Stimulated activated CD8-positive, alpha-beta memory T cell treated with anti-CD3 and anti-CD28 coated beads, Interleukin-4, amount 100 ng/mL, for 4 hours (primary cell): Measurements from ENCODE around the gene VEGFA.

Experiments used
- DNase-seq, 2 donors: peaks; one replicate each; pipeline ENCODE4 v3.0.0-alpha.2; 2020; ENCODE audit warnings: low read depth in 2 of 2, low spot score in 1 of 2

VEGFA gene

DNA sequence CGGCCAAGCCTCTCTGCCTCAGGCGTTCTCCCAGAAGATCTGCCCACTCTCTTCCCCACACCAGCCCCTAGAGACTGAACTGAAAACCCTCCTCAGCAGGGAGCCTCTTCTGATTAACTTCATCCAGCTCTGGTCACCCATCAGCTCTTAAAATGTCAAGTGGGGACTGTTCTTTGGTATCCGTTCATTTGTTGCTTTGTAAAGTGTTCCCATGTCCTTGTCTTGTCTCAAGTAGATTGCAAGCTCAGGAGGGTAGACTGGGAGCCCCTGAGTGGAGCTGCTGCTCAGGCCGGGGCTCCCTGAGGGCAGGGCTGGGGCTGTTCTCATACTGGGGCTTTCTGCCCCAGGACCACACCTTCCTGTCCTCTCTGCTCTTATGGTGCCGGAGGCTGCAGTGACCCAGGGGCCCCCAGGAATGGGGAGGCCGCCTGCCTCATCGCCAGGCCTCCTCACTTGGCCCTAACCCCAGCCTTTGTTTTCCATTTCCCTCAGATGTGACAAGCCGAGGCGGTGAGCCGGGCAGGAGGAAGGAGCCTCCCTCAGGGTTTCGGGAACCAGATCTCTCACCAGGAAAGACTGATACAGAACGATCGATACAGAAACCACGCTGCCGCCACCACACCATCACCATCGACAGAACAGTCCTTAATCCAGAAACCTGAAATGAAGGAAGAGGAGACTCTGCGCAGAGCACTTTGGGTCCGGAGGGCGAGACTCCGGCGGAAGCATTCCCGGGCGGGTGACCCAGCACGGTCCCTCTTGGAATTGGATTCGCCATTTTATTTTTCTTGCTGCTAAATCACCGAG is 14.2 kb downstream of the VEGFA start:
- DNase-seq, result no peak

DNA sequence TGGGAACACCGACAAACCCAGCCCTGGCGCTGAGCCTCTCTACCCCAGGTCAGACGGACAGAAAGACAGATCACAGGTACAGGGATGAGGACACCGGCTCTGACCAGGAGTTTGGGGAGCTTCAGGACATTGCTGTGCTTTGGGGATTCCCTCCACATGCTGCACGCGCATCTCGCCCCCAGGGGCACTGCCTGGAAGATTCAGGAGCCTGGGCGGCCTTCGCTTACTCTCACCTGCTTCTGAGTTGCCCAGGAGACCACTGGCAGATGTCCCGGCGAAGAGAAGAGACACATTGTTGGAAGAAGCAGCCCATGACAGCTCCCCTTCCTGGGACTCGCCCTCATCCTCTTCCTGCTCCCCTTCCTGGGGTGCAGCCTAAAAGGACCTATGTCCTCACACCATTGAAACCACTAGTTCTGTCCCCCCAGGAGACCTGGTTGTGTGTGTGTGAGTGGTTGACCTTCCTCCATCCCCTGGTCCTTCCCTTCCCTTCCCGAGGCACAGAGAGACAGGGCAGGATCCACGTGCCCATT is 15.3 kb downstream of the VEGFA start:
- no peak for DNase-seq

DNA sequence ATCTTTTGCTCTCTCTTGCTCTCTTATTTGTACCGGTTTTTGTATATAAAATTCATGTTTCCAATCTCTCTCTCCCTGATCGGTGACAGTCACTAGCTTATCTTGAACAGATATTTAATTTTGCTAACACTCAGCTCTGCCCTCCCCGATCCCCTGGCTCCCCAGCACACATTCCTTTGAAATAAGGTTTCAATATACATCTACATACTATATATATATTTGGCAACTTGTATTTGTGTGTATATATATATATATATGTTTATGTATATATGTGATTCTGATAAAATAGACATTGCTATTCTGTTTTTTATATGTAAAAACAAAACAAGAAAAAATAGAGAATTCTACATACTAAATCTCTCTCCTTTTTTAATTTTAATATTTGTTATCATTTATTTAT is 15.9 kb downstream of the VEGFA start:
- DNase-seq, result no peak

DNA sequence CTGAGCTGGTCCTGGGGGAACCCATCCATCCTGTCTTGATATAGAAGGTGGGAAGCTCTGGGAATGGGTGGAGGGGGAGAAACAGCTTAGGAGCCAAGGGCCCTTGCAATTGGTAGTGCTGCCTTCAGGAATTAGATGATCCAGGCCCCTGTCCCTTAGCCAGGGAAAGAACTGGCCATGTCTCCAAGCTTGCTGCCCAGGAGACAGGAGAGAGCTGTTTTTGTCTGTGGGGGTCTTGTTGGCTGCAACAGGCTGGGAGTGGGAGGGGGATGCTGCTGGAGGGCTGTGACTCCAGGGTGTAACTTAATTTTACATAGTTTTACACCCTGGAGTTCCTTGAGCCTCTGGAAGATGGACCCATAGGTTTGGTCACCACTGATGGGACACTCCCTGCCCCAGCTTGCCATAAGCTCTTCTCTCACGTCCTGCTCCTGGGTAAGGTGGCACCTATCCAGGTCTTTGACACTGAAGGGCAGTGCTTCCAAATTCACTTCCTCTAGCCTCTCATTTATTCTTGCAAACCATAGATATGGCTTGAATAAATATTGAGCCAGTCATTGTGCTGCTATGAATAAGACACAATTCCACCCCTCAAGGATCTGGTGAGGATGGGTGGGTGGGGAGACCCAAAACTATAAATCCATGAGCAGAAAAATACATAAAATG is 16.8 kb downstream of the VEGFA start:
- no peak for DNase-seq

DNA sequence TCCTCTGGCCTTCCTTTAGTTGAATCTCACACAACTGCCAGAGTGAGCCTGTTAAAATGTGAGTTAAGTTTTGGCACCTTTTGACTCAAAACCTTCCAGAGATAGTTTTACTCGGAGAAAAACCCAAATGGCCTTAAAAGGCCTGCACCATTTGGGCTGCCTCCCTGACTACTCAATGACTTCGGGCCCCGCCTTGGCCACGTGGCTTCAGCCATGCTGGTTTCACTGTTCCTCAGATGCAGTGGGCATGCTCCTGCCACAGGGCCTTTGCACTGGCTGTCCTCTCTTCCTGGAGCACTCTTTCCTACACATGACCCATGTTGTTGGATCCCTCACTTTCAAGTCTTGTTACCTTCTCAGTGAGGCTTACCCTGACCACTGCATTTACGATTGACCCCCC is 18.3 kb downstream of the VEGFA start:
- DNase-seq, result no peak

DNA sequence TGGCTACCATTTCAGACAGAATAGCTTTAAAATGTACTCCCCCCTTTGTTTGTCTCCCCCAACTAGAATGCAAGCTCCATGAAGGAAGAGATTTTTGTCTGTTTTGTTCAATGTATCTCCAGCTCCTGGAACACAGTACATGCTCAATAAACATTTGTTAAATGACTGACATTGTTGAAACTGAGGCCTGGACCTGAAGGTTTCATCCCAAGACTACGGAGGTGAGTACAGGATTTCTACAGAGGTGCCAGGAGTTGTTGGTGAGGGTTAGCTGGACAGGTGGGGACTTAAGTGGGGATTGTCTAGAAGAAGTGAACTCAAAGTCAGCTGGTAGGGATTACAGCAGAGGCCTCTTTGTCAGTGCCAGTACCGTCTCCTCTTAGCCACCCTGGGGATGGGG is 19.4 kb downstream of the VEGFA start:
- no peak for DNase-seq

DNA sequence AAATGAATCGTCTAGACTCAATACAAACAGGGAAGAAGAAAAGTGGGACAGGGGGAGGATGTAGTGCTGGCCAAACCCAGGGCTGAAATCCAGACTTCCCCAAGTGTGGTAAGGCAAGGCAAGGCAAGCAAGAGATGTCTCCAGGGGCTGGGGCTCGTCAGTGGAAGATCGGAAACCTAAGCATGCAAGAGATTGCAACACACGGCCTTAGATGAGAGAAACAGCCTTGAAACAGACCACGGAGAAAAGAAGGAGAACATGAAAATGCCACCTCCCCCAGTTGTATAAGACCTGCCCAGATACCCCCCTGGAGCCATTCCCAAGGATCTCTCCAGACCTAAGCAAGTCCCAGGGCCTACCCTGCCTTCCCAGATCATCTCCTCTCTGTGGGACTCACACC is 20.0 kb downstream of the VEGFA start:
- DNase-seq, result no peak

DNA sequence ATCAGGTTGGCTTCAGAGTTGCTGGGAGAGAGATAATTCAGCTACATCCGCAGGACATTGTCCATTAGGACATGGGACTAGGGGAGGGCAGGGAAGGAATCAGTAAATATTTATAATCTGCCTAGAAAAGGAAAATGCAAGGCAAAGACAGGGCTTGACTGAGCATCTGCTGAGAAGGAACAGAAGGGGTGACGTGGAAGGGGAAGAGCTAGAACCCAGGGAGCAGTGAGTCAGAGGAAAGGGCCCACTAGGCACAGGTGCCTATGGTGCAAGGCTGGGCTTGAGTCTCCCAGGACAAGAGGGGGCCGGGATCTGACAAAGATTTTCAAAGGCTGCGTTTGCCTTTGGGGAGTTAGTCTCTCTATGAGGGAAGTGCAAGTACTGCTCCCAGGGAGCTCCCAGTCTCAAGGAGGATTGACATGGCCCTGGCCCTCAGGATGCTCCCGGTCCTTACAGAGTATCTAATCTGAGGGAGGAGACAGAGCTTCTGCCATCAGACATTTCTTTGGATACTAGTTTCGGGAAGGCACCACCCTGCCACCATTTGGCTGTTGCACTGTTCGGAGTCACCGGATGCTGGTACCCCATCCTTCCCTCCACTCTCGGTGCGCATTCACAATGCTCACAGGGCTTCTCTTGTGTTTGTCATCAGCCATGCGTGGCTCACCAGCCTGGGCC is 21.9 kb downstream of the VEGFA start:
- DNase-seq, result no peak

DNA sequence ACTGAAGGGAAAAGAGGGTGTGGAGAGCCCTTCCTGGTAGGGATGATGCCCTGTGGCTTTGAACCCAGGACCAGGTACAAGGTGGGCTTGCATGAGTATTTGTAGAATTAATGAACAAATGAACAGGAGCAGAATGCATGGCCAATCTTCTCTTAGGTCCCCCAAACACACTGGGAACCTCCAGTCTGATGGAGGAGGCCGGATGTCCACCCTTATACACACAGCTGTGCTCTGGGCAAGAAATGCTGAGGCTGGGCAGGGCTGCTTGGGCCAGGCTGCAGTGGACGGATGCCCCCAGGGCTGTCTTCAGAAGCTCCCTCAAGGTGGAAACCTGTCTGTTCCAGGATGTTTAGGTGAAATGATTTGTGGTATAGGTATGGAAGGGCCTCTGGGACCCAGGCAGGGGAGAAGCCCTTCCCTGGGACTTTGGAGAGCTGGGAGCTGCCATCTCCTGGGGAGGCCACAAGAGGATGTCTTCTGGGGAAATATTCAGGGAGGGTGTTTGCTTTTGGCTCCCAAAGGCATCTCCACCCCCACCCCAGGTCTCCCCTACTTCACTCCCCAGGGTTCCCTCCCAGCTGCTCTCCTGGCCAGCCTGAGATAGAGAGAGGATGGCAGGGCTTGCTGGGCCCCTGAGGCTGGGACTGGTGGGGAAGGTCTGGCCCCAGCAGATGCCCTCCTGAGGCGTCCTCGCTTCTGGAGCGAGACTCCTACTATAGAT is 23.3 kb downstream of the VEGFA start:
- DNase-seq, result no peak

DNA sequence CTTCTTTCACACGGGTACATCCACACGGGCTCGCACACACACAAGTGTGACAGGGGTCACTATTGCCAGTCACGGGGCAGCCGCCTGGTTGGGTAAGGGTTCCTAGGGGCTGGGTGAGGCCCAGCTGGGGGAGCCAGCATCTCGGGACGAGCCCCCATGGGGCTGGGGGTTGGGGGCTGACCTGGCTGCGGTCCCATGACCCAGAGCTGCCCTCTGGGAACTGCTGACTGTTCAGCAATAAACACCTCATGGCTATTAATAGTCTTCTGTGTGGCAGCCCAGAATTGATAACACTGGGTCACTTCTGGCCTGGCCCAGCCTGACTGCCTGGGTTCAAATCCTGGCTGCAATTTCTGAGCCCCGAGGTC is 23.8 kb downstream of the VEGFA start:
- no peak for DNase-seq

DNA sequence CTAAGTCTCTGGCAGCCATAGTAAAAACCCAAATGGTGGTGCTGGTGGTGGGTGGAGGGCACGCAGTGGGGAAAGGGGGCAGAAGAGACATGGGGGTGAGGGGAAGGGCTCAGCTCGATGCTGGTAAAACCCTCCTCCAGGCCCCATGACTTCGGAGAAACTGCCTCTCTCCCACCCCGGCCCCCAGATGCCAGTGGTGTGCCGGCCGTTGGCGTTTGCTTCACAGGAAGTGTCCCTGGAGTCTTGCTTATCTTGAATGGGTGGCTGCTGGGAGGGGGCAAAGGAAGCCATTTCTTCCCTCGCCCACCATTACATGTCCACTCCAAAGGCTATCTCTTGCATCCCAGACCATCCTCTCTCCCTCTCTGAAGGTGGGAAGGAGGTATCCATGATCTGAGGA is 25.4 kb downstream of the VEGFA start:
- no peak for DNase-seq

DNA sequence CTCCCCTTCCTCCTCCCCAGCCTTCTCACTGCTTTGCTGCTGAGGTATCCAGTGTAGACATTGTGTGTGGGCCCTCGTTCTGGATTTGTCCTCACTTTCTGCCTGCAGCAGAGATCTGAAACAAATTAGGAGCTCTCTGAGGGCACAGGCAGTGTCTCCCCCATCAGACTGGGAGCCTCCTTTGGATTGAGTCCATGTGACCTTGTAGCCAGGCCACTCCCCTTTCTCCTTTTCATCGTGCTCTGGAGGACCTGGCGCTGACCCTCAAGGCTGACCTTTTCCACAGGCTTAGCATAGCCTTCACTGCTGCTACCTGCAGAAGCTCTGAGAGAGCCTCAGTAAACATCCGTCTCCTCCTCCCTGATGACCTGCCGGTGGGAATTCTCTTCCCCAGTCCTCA is 26.2 kb downstream of the VEGFA start:
- DNase-seq, result no peak

DNA sequence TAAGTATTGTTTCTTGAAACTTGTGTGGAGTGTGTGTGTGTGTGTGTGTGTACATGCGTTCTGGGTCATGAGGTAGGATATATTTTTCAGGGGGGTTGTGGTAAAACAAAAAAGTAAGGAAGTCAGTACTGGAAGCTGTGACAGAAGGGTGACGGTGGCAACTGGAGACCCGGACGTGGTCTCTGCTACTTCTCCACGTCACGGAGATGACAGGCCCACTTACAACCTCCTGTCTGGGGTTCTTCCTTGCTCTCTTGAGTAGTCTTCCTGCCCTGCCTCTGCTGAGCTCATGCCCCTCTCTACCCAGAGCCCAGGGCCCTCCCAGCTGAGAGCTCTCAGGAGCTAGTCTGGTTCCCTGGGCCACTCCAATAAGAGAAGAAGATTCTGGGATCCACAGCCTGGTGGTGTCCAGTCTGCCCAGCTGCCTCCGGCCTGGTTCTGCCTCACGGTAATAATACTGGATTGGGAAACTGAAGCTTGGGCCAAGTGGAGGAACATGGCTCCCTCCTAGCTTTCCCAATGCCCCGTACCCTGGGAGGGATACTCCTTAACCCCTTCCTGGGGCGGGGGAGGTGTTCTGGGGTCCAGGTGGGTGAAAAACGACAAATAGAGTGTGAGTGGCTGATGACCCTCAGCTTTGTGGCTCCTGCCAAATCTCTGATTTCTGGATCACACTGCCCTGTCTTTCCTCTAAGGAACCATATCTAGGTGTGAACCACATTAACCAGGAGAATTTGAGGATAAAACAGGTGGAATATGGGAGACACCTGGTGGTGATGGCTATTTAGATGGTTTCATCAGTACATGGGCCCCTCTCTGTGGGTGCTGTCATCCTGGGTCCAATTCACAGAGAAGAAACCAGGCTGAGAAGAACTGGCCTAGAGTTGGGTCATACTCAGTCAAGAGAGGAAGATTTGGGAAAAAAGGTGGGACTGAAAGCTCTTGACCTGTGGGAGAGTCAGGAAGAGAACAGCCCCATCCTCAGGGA is 27.2 kb downstream of the VEGFA start:
- no peak for DNase-seq

DNA sequence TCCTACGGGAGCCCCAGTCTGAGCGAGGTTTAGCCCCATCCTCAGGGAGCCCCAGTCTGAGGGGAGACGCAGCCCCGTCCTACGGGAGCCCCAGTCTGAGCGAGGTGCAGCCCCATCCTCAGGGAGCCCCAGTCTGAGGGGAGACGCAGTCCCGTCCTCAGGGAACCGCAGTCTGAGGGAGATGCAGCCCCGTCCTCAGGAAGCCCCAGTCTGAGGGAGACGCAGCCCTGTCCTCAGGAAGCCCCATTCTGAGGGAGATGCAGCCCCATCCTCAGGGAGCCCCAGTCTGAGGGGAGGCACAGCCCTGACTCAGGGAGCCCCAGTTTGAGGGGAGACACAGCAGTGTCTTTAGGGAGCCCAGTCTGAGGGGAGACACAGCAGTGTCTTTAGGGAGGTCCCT is 27.9 kb downstream of the VEGFA start:
- DNase-seq, result no peak

DNA sequence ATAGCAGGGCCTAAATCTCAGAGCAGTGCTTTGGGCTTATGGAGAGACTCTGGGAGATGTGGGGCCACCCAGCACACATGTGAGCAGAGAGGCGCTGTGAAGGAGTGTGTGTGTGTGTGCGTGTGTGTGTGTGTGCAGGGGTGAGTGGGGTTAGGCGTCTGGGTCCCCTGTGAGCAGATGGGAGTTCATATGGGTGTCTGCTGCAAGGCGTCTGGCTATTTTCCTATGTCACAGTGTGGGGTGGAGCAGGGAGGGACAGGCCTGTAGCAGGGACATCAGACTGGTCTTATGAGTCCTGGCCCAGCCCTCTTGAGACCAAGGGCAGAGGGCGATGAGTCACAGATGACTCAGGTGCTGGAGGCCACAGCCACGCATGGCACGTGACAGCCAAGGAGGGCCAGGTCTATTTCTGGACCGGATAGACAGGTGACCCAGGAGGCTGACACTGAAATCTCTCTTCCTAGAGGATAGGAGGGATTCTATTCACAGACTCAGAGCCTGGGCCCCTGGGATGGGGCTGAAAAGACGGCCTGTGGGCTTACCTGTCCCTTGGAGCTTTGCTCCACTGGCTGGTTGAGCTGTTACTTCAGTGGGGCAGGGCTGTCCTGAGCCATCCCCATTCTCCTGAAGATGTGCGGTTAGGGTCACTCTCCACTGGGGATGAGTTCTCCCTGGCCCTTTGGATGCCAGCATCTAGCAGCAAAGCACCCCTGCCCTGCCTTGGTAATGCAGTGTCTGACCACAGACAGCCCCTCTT is 28.9 kb downstream of the VEGFA start:
- DNase-seq, result no peak

DNA sequence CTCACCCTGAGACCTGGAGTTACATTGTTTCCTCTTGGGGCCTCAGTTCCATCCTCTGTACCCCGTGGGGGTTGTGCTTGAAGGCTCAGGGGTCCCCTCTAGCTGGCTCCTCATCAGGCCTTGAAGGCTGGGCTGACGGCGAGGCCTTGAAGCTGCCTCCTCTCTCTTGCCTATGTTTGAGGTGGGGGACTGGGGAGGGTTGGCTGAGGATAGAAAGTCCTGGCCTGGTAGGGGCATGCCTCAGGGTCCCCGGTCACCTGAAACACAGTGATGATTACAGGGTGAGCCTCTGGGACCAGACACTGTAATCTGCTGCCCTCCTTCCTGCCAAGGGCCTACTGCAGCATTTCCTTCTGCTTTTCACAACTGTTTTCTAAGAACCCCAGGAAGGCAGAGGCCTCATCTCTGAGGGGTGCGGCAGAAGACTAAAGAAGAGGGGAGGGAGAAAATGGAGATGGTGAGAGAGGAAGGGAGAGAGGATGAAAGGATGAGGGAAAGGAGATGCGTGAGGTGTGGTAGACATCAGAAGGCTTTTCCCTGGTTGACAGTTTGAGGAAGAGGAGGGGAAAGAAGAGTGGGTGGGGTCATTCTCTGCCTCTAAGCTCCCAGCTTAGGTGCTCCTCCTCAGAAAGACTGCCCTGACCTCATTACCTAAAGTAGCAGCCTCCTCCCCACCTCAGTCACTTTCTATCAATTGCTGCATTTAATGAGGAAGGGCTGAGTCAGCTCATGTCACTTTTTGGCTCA is 29.7 kb downstream of the VEGFA start:
- no peak for DNase-seq

DNA sequence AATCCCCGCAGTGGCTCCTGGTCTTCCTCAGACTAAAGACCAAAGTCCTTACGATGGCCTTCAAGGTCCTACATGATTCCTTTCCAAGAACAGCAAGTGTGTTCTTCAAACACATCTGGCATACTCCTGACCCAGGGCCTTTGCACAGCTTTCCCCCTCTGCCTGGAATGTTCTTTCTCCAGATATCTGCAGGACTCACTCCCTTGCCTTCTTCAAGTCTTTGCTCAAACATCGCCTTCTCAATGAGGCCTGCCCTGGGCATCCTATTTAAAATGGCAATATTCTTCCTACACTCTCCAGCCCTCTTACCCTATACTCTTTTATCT is 30.2 kb downstream of the VEGFA start:
- DNase-seq, result no peak

DNA sequence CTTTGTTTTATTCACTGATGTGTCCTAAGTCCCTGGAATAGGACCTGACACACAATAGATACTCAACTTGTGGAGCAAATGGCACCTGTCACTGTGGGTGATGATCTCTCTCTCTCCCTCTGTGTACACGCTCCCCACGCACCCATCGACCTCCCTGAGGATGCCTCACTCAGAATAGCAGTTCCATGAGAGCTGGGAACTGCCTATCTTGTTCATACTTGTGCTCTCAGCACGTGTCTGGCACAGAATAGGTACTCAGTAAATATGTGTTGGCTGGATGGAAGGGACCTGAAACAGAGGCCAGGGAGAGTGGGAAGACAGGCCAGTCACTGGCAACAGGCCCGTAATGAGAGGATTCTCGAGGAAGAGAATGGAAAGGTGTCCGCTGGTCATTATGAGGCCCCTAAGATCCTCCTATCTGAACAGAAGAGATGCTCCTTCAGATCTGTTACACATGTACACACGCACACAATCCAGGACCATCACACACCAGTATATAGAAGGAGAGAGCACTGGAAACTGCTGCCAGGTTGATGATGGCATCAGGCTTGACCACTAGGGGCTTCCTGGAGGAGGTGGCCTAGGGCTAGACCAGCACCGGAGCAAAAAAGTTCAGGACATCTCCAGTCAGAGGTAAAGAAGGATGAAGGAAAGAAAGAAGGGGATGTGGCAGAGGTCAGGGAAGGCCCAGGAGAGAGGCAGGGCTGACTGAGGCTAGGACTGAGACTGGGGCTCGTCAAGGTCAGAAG is 30.9 kb downstream of the VEGFA start:
- DNase-seq, result no peak
